CD8-positive, alpha-beta memory T cell (primary cell): ENCODE measurements around the gene SPC25. TPM values are rescaled to one million over a fixed set of nuclear protein-coding genes. Genes with fewer than 3 reads are reported as not detected.
"Not testable (repeated sequence)": the region's sequence is repeated elsewhere in the genome, so short reads cannot be mapped to it uniquely, and the experiment has no call there.

Experiments
- CTCF ChIA-PET: fragments of 350-600 bp; sonication (Branson Sonifier 250); formaldehyde crosslinking; loops from one replicate; lab custom pipeline; 2021; ENCODE audit warnings: antibody characterized with exemption; lab: Charles Lee
- POLR2A ChIA-PET: fragments of 350-600 bp; sonication (Branson Sonifier 250); formaldehyde crosslinking; loops from one replicate; lab custom pipeline; 2021; ENCODE audit warnings: antibody characterized with exemption; lab: Charles Lee
- DNase-seq, 5 donors: peaks; one replicate each; pipeline versions ENCODE4 v3.0.0 to v3.0.0-alpha.2; 2020 to 2022; ENCODE audit warnings: mixed read lengths in 1 of 5
- H3K27ac ChIP-seq: one replicate; pipeline ENCODE4 v1.7.0; 2013; ENCODE audit warnings: low read depth, mild to moderate bottlenecking, low read length, moderate library complexity
- H3K27me3 ChIP-seq: 2 replicates; pipeline ENCODE4 v1.7.0; 2013; ENCODE audit warnings: low read length, mild to moderate bottlenecking; ENCODE audit not compliant: insufficient read depth, poor library complexity, severe bottlenecking
- H3K36me3 ChIP-seq: 2 replicates; pipeline ENCODE4 v1.7.0; 2013; ENCODE audit warnings: mild to moderate bottlenecking, low read length, moderate library complexity; ENCODE audit not compliant: insufficient read depth
- H3K4me1 ChIP-seq: 2 replicates; pipeline ENCODE4 v1.7.0; 2013; ENCODE audit warnings: mild to moderate bottlenecking, low read length, moderate library complexity; ENCODE audit not compliant: insufficient read depth
- H3K4me3 ChIP-seq: 2 replicates; pipeline ENCODE4 v1.7.0; 2013; ENCODE audit warnings: mild to moderate bottlenecking, low read length
- H3K9me3 ChIP-seq: 2 replicates; pipeline ENCODE4 v1.7.0; 2013; ENCODE audit warnings: mild to moderate bottlenecking, low read length
- H3K27ac Mint-ChIP-seq, 8 donors: one replicate each; pipeline ENCODE4 v1.8.0; 2020 to 2021; ENCODE audit warnings: mixed read lengths in 8 of 8, mild to moderate bottlenecking in 6 of 8, inconsistent platforms in 3 of 8, moderate library complexity in 3 of 8
- H3K27me3 Mint-ChIP-seq, 2 donors: one replicate each; pipeline ENCODE4 v1.8.0; 2020 to 2021; ENCODE audit warnings: mixed read lengths in 2 of 2, mild to moderate bottlenecking in 1 of 2, moderate library complexity in 1 of 2
- H3K36me3 Mint-ChIP-seq, 3 donors: one replicate each; pipeline ENCODE4 v1.8.0; 2020 to 2021; ENCODE audit warnings: mixed read lengths in 3 of 3, inconsistent platforms in 1 of 3, mild to moderate bottlenecking in 1 of 3
- H3K4me1 Mint-ChIP-seq, 3 donors: one replicate each; pipeline ENCODE4 v1.8.0; 2020 to 2021; ENCODE audit warnings: mixed read lengths in 3 of 3, inconsistent platforms in 1 of 3, mild to moderate bottlenecking in 1 of 3
- H3K4me3 Mint-ChIP-seq, 7 donors: one replicate each; pipeline ENCODE4 v1.8.0; 2020 to 2021; ENCODE audit warnings: mixed read lengths in 7 of 7, mild to moderate bottlenecking in 6 of 7, moderate library complexity in 4 of 7, inconsistent platforms in 2 of 7
- H3K9me3 Mint-ChIP-seq, 5 donors: one replicate each; pipeline ENCODE4 v1.8.0; 2020 to 2022; ENCODE audit warnings: mixed read lengths in 5 of 5, mild to moderate bottlenecking in 3 of 5, moderate library complexity in 2 of 5, inconsistent platforms in 1 of 5
- polyA plus RNA-seq: library from polyadenylated mRNA; unstranded; fragments of 300-500 nt; fragmentation: Illumina TruSeq; gene quantifications from one replicate; pipeline ENCODE4 v1.2.3, GENCODE V29; 2021
- total RNA-seq, 2 experiments: library from RNA; stranded (reverse); gene quantifications; one replicate each; pipeline ENCODE4 v1.2.3, GENCODE V29; 2021

The SPC25 gene
- total and polyA plus RNA-seq, 3 experiments from 2014 or later, result 24.1 to 27.7 TPM; not detected in 1

DNA sequence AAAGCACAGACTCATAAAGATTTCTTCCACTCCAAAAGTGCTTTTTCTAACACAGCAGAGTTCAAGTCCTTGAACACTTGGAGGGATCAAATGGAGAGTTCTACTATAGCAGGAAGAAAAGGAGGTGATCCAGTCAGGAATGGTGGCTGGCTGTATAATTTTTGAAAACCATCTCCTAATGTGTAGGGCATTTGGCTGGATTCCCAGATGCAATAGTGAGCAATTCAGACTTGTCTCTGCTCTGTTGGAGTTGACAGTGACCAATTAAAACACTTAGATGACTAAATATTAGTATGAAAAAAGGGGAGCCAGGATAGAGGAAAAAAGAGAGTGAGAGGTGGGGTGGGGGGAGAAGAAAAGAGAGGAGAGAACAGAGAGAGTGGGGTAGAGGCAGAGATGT, 5.5 kb upstream of the SPC25 start:
- no peak overlapping the region for H3K4me3 Mint-ChIP-seq
- H3K36me3 Mint-ChIP-seq, result no peaks in the 10 kb centered on the region
- H3K27ac Mint-ChIP-seq, result no peak overlapping the region
- CTCF ChIA-PET, result no interaction called here
- peaks cover 1% of the 10 kb centered on the region for H3K4me1 ChIP-seq
- H3K27ac ChIP-seq, result no peak overlapping the region
- DNase-seq, result no peak
- H3K36me3 ChIP-seq, result no peaks in the 10 kb centered on the region
- no peaks in the 10 kb centered on the region for H3K9me3 Mint-ChIP-seq
- POLR2A ChIA-PET, result no interaction called here
- H3K4me3 ChIP-seq, result no peak overlapping the region
- H3K4me1 Mint-ChIP-seq, result peaks cover under 1 to 1% (median 1%) of the 10 kb centered on the region in 3 donors
- H3K9me3 ChIP-seq, result no peaks in the 10 kb centered on the region
- no peaks in the 10 kb centered on the region for H3K27me3 ChIP-seq
- peaks cover 5 to 6% of the 10 kb centered on the region in 2 donors for H3K27me3 Mint-ChIP-seq

GRCh38 chr2:168894720-168895119, 4.5 kb upstream of the SPC25 start:
- no peaks in the 10 kb centered on the region for H3K27me3 ChIP-seq
- H3K4me1 ChIP-seq, result peaks cover 8% of the 10 kb centered on the region
- Mint-ChIP-seq H3K9me3 (no peaks in the 10 kb centered on the region), H3K27ac (no peak overlapping the region), H3K4me1 (peaks cover 7 to 12% (median 11%) of the 10 kb centered on the region in 3 donors), H3K4me3 (no peak overlapping the region), H3K27me3 (peaks cover 5 to 6% of the 10 kb centered on the region in 2 donors), H3K36me3 (peaks cover 0 to 2% (median 0%) of the 10 kb centered on the region in 3 donors)
- no peaks in the 10 kb centered on the region for H3K9me3 ChIP-seq
- DNase-seq, result no peak
- H3K4me3 ChIP-seq, result no peak overlapping the region
- CTCF ChIA-PET, result no interaction called here
- H3K27ac ChIP-seq, result no peak overlapping the region
- no peaks in the 10 kb centered on the region for H3K36me3 ChIP-seq
- POLR2A ChIA-PET, result no interaction called here

GRCh38 chr2:168894101-168894500, 3.9 kb upstream of the SPC25 start:
- H3K36me3 Mint-ChIP-seq, result peaks cover 0 to 2% (median 0%) of the 10 kb centered on the region in 3 donors
- Histone ChIP-seq H3K4me1 (peaks cover 10% of the 10 kb centered on the region), H3K27ac (no peak overlapping the region), H3K27me3 (no peaks in the 10 kb centered on the region), H3K4me3 (no peak overlapping the region), H3K36me3 (no peaks in the 10 kb centered on the region), H3K9me3 (no peaks in the 10 kb centered on the region)
- H3K27ac Mint-ChIP-seq, result peak overlapping the region in 1 of 8 donors; percentile 26
- no peak for DNase-seq
- peak overlapping the region in 1 of 7 donors; percentile 23 for H3K4me3 Mint-ChIP-seq
- H3K4me1 Mint-ChIP-seq, result peaks cover 7 to 15% (median 15%) of the 10 kb centered on the region in 3 donors
- peaks cover 5 to 6% of the 10 kb centered on the region in 2 donors for H3K27me3 Mint-ChIP-seq
- ChIA-PET CTCF (no interaction called here), POLR2A (no interaction called here)
- no peaks in the 10 kb centered on the region for H3K9me3 Mint-ChIP-seq

GRCh38 chr2:168892327-168892726, 2.1 kb upstream of the SPC25 start:
- H3K36me3 ChIP-seq, result no peaks in the 10 kb centered on the region
- POLR2A ChIA-PET, result no interaction called here
- Mint-ChIP-seq H3K36me3 (peaks cover 0 to 2% (median 0%) of the 10 kb centered on the region in 3 donors), H3K27me3 (peaks cover 5 to 6% of the 10 kb centered on the region in 2 donors), H3K4me3 (no peak overlapping the region), H3K4me1 (peaks cover 7 to 15% (median 15%) of the 10 kb centered on the region in 3 donors), H3K27ac (no peak overlapping the region), H3K9me3 (no peaks in the 10 kb centered on the region)
- H3K9me3 ChIP-seq, result no peaks in the 10 kb centered on the region
- no peak overlapping the region for H3K27ac ChIP-seq
- CTCF ChIA-PET, result no interaction called here
- peaks cover 10% of the 10 kb centered on the region for H3K4me1 ChIP-seq
- no peak for DNase-seq
- H3K27me3 ChIP-seq, result no peaks in the 10 kb centered on the region
- H3K4me3 ChIP-seq, result no peak overlapping the region

- DNase-seq, result no peak
- POLR2A ChIA-PET, result no interaction called here
- no peaks in the 10 kb centered on the region for H3K27me3 ChIP-seq
- H3K4me3 Mint-ChIP-seq, result peak overlapping the region; percentile 86 to 96 (median 92)
- no peak overlapping the region for H3K27ac Mint-ChIP-seq
- H3K27me3 Mint-ChIP-seq, result peaks cover 2 to 5% of the 10 kb centered on the region in 2 donors
- peak overlapping the region; percentile 67 for H3K27ac ChIP-seq
- CTCF ChIA-PET, result no interaction called here
- peaks cover 10% of the 10 kb centered on the region for H3K4me1 ChIP-seq
- H3K4me1 Mint-ChIP-seq, result peaks cover 7 to 15% (median 15%) of the 10 kb centered on the region in 3 donors
- peaks cover 0 to 2% (median 0%) of the 10 kb centered on the region in 3 donors for H3K36me3 Mint-ChIP-seq
- peak overlapping the region; percentile 58 for H3K4me3 ChIP-seq
- H3K9me3 ChIP-seq, result no peaks in the 10 kb centered on the region
- no peaks in the 10 kb centered on the region for H3K9me3 Mint-ChIP-seq
- H3K36me3 ChIP-seq, result no peaks in the 10 kb centered on the region
These were observed 610 bp downstream of the SPC25 start for GRCh38 chr2:168889635-168890005.

DNA sequence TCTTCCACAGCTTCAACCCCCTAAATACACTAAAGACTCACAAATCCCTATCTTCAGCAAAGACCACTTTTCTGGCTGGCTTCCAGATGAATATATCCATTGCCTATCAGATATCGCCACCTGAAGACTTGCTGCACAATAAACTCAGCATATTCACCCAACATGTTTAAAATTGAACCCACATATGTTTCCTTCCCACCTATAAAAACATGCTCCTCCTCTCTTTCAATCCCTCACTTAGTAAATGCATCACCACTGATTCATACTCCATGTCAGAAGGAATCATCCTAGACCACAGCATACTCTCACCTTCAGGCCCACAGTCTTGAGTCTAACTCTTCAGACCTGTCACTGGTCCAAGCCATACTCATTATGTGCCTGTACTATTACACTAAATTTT, 5.3 kb downstream of the SPC25 start:
- Mint-ChIP-seq H3K4me3 (no peak overlapping the region), H3K4me1 (peaks cover 6 to 23% (median 19%) of the 10 kb centered on the region in 3 donors), H3K9me3 (no peaks in the 10 kb centered on the region), H3K36me3 (no peaks in the 10 kb centered on the region), H3K27me3 (no peaks in the 10 kb centered on the region), H3K27ac (no peak overlapping the region)
- no peak overlapping the region for H3K27ac ChIP-seq
- no peaks in the 10 kb centered on the region for H3K36me3 ChIP-seq
- peaks cover 5% of the 10 kb centered on the region for H3K4me1 ChIP-seq
- H3K4me3 ChIP-seq, result no peak overlapping the region
- DNase-seq, result no peak
- ChIA-PET CTCF (no interaction called here), POLR2A (no interaction called here)
- no peaks in the 10 kb centered on the region for H3K27me3 ChIP-seq
- H3K9me3 ChIP-seq, result no peaks in the 10 kb centered on the region

GRCh38 chr2:168882163-168882562, 8.1 kb downstream of the SPC25 start:
- CTCF ChIA-PET, DNase-seq, H3K27me3 ChIP-seq, H3K27me3 Mint-ChIP-seq, H3K27ac Mint-ChIP-seq, H3K4me3 Mint-ChIP-seq, H3K27ac ChIP-seq, H3K36me3 ChIP-seq, POLR2A ChIA-PET, H3K36me3 Mint-ChIP-seq, H3K4me1 ChIP-seq, H3K9me3 ChIP-seq, H3K4me3 ChIP-seq, H3K9me3 Mint-ChIP-seq: not testable (repeated sequence)
- peaks cover 7 to 29% (median 28%) of the 10 kb centered on the region in 3 donors for H3K4me1 Mint-ChIP-seq

DNA sequence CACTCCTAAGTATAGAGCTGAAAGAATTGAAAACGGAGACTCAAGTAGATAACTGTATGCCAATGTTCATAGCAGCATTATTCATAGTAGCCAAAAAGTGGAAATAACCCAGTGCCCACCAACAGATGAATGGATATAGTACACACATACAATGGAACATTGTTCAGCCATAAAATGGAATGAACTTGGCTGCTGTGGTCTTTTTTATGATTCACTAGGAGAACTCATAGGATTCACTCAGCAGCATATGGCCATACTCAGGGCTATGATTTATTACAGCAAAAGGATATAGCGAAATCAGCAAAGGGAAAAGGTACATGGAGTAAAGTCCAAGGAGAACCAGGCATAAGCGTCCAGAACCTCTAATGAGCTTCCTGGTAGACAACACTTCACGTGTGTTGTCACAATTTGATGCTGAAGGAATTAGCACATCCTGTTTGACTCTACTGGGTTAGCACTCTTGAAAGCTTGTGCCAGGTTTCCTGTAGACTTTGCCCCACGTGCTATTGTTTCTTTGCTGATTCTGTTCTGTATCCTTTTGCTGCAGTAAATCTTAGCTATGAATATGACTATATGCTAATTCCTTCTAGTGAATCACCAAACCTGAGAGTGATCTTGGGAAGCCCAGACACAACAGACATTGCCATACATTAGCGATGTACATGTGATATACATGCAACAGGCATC, 15.7 kb downstream of the SPC25 start:
- no peaks in the 10 kb centered on the region for H3K27me3 ChIP-seq
- Mint-ChIP-seq H3K4me3 (no peak overlapping the region), H3K9me3 (no peaks in the 10 kb centered on the region), H3K36me3 (no peaks in the 10 kb centered on the region), H3K4me1 (peaks cover 6 to 32% (median 23%) of the 10 kb centered on the region in 3 donors), H3K27me3 (no peaks in the 10 kb centered on the region), H3K27ac (no peak overlapping the region)
- CTCF ChIA-PET, result no interaction called here
- DNase-seq, result no peak
- no peak overlapping the region for H3K4me3 ChIP-seq
- POLR2A ChIA-PET, result no interaction called here
- no peak overlapping the region for H3K27ac ChIP-seq
- no peaks in the 10 kb centered on the region for H3K4me1 ChIP-seq
- no peaks in the 10 kb centered on the region for H3K9me3 ChIP-seq
- H3K36me3 ChIP-seq, result no peaks in the 10 kb centered on the region
